ENCODE measurements around the gene IL36RN.

Gene IL36RN

GRCh38 chr2:113061241-113061640, 2.2 kb downstream of the IL36RN start:
- Histone ChIP-seq H3K9ac (ENCODE audit: low read depth, low read length) (no peak overlapping the region), H3K27me3 (ENCODE audit: insufficient read depth, low read length, poor library complexity) (no peaks in the 10 kb centered on the region), H3K27ac (ENCODE audit: low read length) (no peak overlapping the region), H2AFZ (ENCODE audit: low read depth, low read length) (no peak overlapping the region), H4K20me1 (ENCODE audit: insufficient read depth, low read length) (no peaks in the 10 kb centered on the region), H3K4me3 (ENCODE audit: low read depth in 1 of 2, low read length in 2 of 2) (no peak overlapping the region), H3K4me2 (ENCODE audit: insufficient read depth, low read length) (no peak overlapping the region), H3K36me3 (ENCODE audit: insufficient read depth, low read length) (no peaks in the 10 kb centered on the region), H3K79me2 (ENCODE audit: insufficient read depth, low read length) (no peaks in the 10 kb centered on the region), H3K9me3 (ENCODE audit: insufficient read depth, low read length, severe bottlenecking) (no peaks in the 10 kb centered on the region), H3K4me1 (ENCODE audit: insufficient read depth, low read length) (no peaks in the 10 kb centered on the region)
- ATAC-seq (ENCODE audit: insufficient read depth, low read depth) (no peak), DNase-seq (no peak)
- no peak for TF ChIP-seq EZH2 (IDR thresholded peaks at IDR 0.05; ENCODE audit: borderline replicate concordance, low read depth, low read length, severe bottlenecking)

GRCh38 chr2:113061896-113062770, 3.1 kb downstream of the IL36RN start:
- Histone ChIP-seq H3K9me3 (ENCODE audit: insufficient read depth, low read length, severe bottlenecking) (no peaks in the 10 kb centered on the region), H3K9ac (ENCODE audit: low read depth, low read length) (no peak overlapping the region), H3K4me2 (ENCODE audit: insufficient read depth, low read length) (no peak overlapping the region), H3K27me3 (ENCODE audit: insufficient read depth, low read length, poor library complexity) (no peaks in the 10 kb centered on the region), H3K4me3 (ENCODE audit: low read depth in 1 of 2, low read length in 2 of 2) (no peak overlapping the region), H3K4me1 (ENCODE audit: insufficient read depth, low read length) (no peaks in the 10 kb centered on the region), H2AFZ (ENCODE audit: low read depth, low read length) (no peak overlapping the region), H3K79me2 (ENCODE audit: insufficient read depth, low read length) (no peaks in the 10 kb centered on the region), H4K20me1 (ENCODE audit: insufficient read depth, low read length) (no peaks in the 10 kb centered on the region), H3K27ac (ENCODE audit: low read length) (no peak overlapping the region), H3K36me3 (ENCODE audit: insufficient read depth, low read length) (no peaks in the 10 kb centered on the region)
- TF ChIP-seq CTCF (IDR thresholded peaks at IDR 0.05; ENCODE audit: borderline replicate concordance, extremely low read depth, low read length, poor library complexity, severe bottlenecking) (no peak), EZH2 (IDR thresholded peaks at IDR 0.05; ENCODE audit: borderline replicate concordance, low read depth, low read length, severe bottlenecking) (no peak)
- no peak for DNase-seq
- ATAC-seq (ENCODE audit: insufficient read depth, low read depth), result no peak

GRCh38 chr2:113064281-113064680, 5.3 kb downstream of the IL36RN start:
- H3K9me3 ChIP-seq (ENCODE audit: insufficient read depth, low read length, severe bottlenecking), result no peaks in the 10 kb centered on the region
- no peak overlapping the region for H3K9ac ChIP-seq (ENCODE audit: low read depth, low read length)
- no peaks in the 10 kb centered on the region for H4K20me1 ChIP-seq (ENCODE audit: insufficient read depth, low read length)
- H3K4me1 ChIP-seq (ENCODE audit: insufficient read depth, low read length), result no peaks in the 10 kb centered on the region
- no peak overlapping the region for H2AFZ ChIP-seq (ENCODE audit: low read depth, low read length)
- H3K4me2 ChIP-seq (ENCODE audit: insufficient read depth, low read length), result no peak overlapping the region
- TF ChIP-seq EZH2 (IDR thresholded peaks at IDR 0.05; ENCODE audit: borderline replicate concordance, low read depth, low read length, severe bottlenecking), result no peak
- no peak for TF ChIP-seq CTCF (IDR thresholded peaks at IDR 0.05; ENCODE audit: borderline replicate concordance, extremely low read depth, low read length, poor library complexity, severe bottlenecking)
- ATAC-seq (ENCODE audit: insufficient read depth, low read depth) (no peak), DNase-seq (no peak)
- H3K79me2 ChIP-seq (ENCODE audit: insufficient read depth, low read length), result no peaks in the 10 kb centered on the region
- H3K27ac ChIP-seq (ENCODE audit: low read length), result no peak overlapping the region
- no peaks in the 10 kb centered on the region for H3K27me3 ChIP-seq (ENCODE audit: insufficient read depth, low read length, poor library complexity)
- no peak overlapping the region for H3K4me3 ChIP-seq (ENCODE audit: low read depth in 1 of 2, low read length in 2 of 2)
- no peaks in the 10 kb centered on the region for H3K36me3 ChIP-seq (ENCODE audit: insufficient read depth, low read length)

- Histone ChIP-seq H2AFZ (ENCODE audit: low read depth, low read length) (no peak overlapping the region), H3K9ac (ENCODE audit: low read depth, low read length) (no peak overlapping the region), H3K79me2 (ENCODE audit: insufficient read depth, low read length) (no peaks in the 10 kb centered on the region), H4K20me1 (ENCODE audit: insufficient read depth, low read length) (no peaks in the 10 kb centered on the region), H3K9me3 (ENCODE audit: insufficient read depth, low read length, severe bottlenecking) (no peaks in the 10 kb centered on the region), H3K36me3 (ENCODE audit: insufficient read depth, low read length) (no peaks in the 10 kb centered on the region), H3K4me2 (ENCODE audit: insufficient read depth, low read length) (no peak overlapping the region), H3K4me3 (ENCODE audit: low read depth in 1 of 2, low read length in 2 of 2) (no peak overlapping the region), H3K27me3 (ENCODE audit: insufficient read depth, low read length, poor library complexity) (peaks cover 2% of the 10 kb centered on the region), H3K27ac (ENCODE audit: low read length) (no peak overlapping the region), H3K4me1 (ENCODE audit: insufficient read depth, low read length) (no peaks in the 10 kb centered on the region)
- DNase-seq (no peak), ATAC-seq (ENCODE audit: insufficient read depth, low read depth) (no peak)
- TF ChIP-seq EZH2 (IDR thresholded peaks at IDR 0.05; ENCODE audit: borderline replicate concordance, low read depth, low read length, severe bottlenecking) (no peak), CTCF (IDR thresholded peaks at IDR 0.05; ENCODE audit: borderline replicate concordance, extremely low read depth, low read length, poor library complexity, severe bottlenecking) (no peak)
Measured at GRCh38 chr2:113064898-113065297, 5.9 kb downstream of the IL36RN start.
